Mesenchymal stem cell (in vitro differentiated cells and primary cell): Measurements from ENCODE around the gene DBET.
"Not testable (repeated sequence)": the region's sequence is repeated elsewhere in the genome, so short reads cannot be mapped to it uniquely, and the experiment has no call there.

Experiments used
- DNase-seq: peaks from one replicate; pipeline ENCODE4 v3.0.0-alpha.2; 2013
- H2AFZ ChIP-seq: one replicate; pipeline ENCODE4 v1.6.1; 2013; ENCODE audit warnings: low read depth, mild to moderate bottlenecking, control low read depth, inconsistent platforms, low read length, moderate library complexity
- H2AK5ac ChIP-seq: 2 replicates; pipeline ENCODE4 v1.6.1; 2013; ENCODE audit warnings: low read length, moderate library complexity, mild to moderate bottlenecking, inconsistent platforms; ENCODE audit not compliant: severe bottlenecking
- H2BK120ac ChIP-seq: one replicate; pipeline ENCODE4 v1.6.1; 2013; ENCODE audit warnings: low read depth, mild to moderate bottlenecking, inconsistent platforms, low read length, moderate library complexity
- H2BK12ac ChIP-seq, 2 experiments: one replicate each; pipeline ENCODE4 v1.6.1; 2013; ENCODE audit warnings: inconsistent platforms in 2 of 2, low read length in 2 of 2, mild to moderate bottlenecking in 2 of 2, moderate library complexity in 2 of 2, control low read depth in 1 of 2
- H2BK15ac ChIP-seq: one replicate; pipeline ENCODE4 v1.6.1; 2013; ENCODE audit warnings: mild to moderate bottlenecking, low read depth, inconsistent platforms; ENCODE audit not compliant: poor library complexity, severe bottlenecking
- H2BK5ac ChIP-seq: 2 replicates; pipeline ENCODE4 v1.6.1; 2013; ENCODE audit warnings: low read depth, mild to moderate bottlenecking, low read length, control low read depth, inconsistent platforms; ENCODE audit not compliant: poor library complexity, severe bottlenecking
- H3K14ac ChIP-seq, 2 experiments: one replicate each; pipeline ENCODE4 v1.6.1; 2013; ENCODE audit warnings: inconsistent platforms in 2 of 2, low read length in 2 of 2, control low read depth in 1 of 2, mild to moderate bottlenecking in 1 of 2, moderate library complexity in 1 of 2
- H3K18ac ChIP-seq, 2 experiments: one replicate each; pipeline ENCODE4 v1.6.1; 2013; ENCODE audit warnings: inconsistent platforms in 2 of 2, low read length in 2 of 2, control low read depth in 1 of 2, low read depth in 1 of 2, mild to moderate bottlenecking in 1 of 2
- H3K23ac ChIP-seq, 2 experiments: one replicate each; pipeline ENCODE4 v1.6.1; 2013; ENCODE audit warnings: inconsistent platforms in 2 of 2, low read length in 2 of 2, mild to moderate bottlenecking in 2 of 2, moderate library complexity in 2 of 2, control low read depth in 1 of 2
- H3K27ac ChIP-seq: 2 replicates; pipeline ENCODE4 v1.5.1; 2013; ENCODE audit warnings: mild to moderate bottlenecking, moderate library complexity, low read length, control low read depth, inconsistent platforms; ENCODE audit not compliant: poor library complexity, severe bottlenecking
- H3K27me3 ChIP-seq, 2 experiments: 2 replicates each; pipeline versions ENCODE4 v1.6.1 to v1.7.0; 2013; ENCODE audit warnings: low read length in 2 of 2, mild to moderate bottlenecking in 2 of 2, moderate library complexity in 2 of 2, control low read depth in 1 of 2, inconsistent platforms in 1 of 2; ENCODE audit not compliant: control insufficient read depth in 1 of 2, insufficient read depth in 1 of 2
- H3K36me3 ChIP-seq, 2 experiments: 2 replicates each; pipeline versions ENCODE4 v1.6.1 to v1.7.0; 2013; ENCODE audit warnings: low read length in 2 of 2, control low read depth in 1 of 2, inconsistent platforms in 1 of 2, low read depth in 1 of 2, mild to moderate bottlenecking in 1 of 2; ENCODE audit not compliant: insufficient read depth in 2 of 2, control insufficient read depth in 1 of 2
- H3K4ac ChIP-seq, 2 experiments: one replicate each; pipeline ENCODE4 v1.6.1; 2013; ENCODE audit warnings: inconsistent platforms in 2 of 2, low read length in 2 of 2, mild to moderate bottlenecking in 2 of 2, moderate library complexity in 2 of 2, control low read depth in 1 of 2, low read depth in 1 of 2
- H3K4me1 ChIP-seq: 2 replicates; pipeline ENCODE4 v1.6.1; 2013; ENCODE audit warnings: low read depth, low read length, control low read depth; ENCODE audit not compliant: control insufficient read depth, insufficient read depth
- H3K4me2 ChIP-seq: 2 replicates; pipeline ENCODE4 v1.6.1; 2013; ENCODE audit warnings: low read length, mild to moderate bottlenecking, inconsistent platforms; ENCODE audit not compliant: poor library complexity, severe bottlenecking
- H3K4me3 ChIP-seq, 2 experiments: 2 replicates each; pipeline versions ENCODE4 v1.5.1 to v1.7.0; 2013; ENCODE audit warnings: low read length in 2 of 2, mild to moderate bottlenecking in 2 of 2, control low read depth in 1 of 2, low read depth in 1 of 2; ENCODE audit not compliant: insufficient read depth in 1 of 2
- H3K79me1 ChIP-seq: replicated peaks from 2 replicates; pipeline ENCODE4 v1.6.1; 2013; ENCODE audit warnings: mild to moderate bottlenecking, control low read depth, low read length, inconsistent platforms; ENCODE audit not compliant: poor library complexity, severe bottlenecking
- H3K9ac ChIP-seq: 2 replicates; pipeline ENCODE4 v1.7.0; 2013; ENCODE audit warnings: mild to moderate bottlenecking, low read length, moderate library complexity
- H3K9me3 ChIP-seq: 2 replicates; pipeline ENCODE4 v1.7.0; 2013; ENCODE audit warnings: mild to moderate bottlenecking, low read length; ENCODE audit not compliant: control insufficient read depth
- H4K8ac ChIP-seq: one replicate; pipeline ENCODE4 v1.6.1; 2013; ENCODE audit warnings: inconsistent platforms, mild to moderate bottlenecking, low read length, moderate library complexity
- H4K91ac ChIP-seq: one replicate; pipeline ENCODE4 v1.6.1; 2013; ENCODE audit warnings: mild to moderate bottlenecking, low read length, inconsistent platforms
- WGBS: methylation state at CpG from one replicate; pipeline ENCODE4 v1.1.7; 2013; ENCODE audit warnings: mixed read lengths; 5-methylcytosine and 5-hydroxymethylcytosine counted together

The DBET gene

GRCh38 chr4:190021973-190022372, 42.3 kb upstream of the DBET start:
- WGBS, result 56% methylated on average over 17 of the region's 39 CpGs
- H3K18ac ChIP-seq, H3K27ac ChIP-seq, H4K91ac ChIP-seq, H2BK15ac ChIP-seq, H2BK5ac ChIP-seq, H3K9ac ChIP-seq, H3K23ac ChIP-seq, H3K4ac ChIP-seq, H3K4me2 ChIP-seq, H3K9me3 ChIP-seq, H3K14ac ChIP-seq, H3K36me3 ChIP-seq, H3K4me3 ChIP-seq, H2AFZ ChIP-seq, H2BK12ac ChIP-seq, H4K8ac ChIP-seq, H3K79me1 ChIP-seq, H2BK120ac ChIP-seq, H2AK5ac ChIP-seq, DNase-seq: not testable (repeated sequence)
- Histone ChIP-seq H3K4me1 (peaks cover 16% of the 10 kb centered on the region), H3K27me3 (peaks cover 44 to 47% of the 10 kb centered on the region in 2 experiments)

- not testable (repeated sequence) for H3K36me3 ChIP-seq, H4K8ac ChIP-seq, H2AFZ ChIP-seq, H2BK120ac ChIP-seq, H2BK12ac ChIP-seq, H3K4me3 ChIP-seq, H3K9ac ChIP-seq, H3K14ac ChIP-seq, H3K9me3 ChIP-seq, H2BK15ac ChIP-seq, H3K4me2 ChIP-seq, H3K23ac ChIP-seq, H2BK5ac ChIP-seq, H3K27ac ChIP-seq, DNase-seq, H2AK5ac ChIP-seq, H4K91ac ChIP-seq, H3K79me1 ChIP-seq, H3K18ac ChIP-seq, H3K4me1 ChIP-seq, H3K4ac ChIP-seq
- 42% methylated on average over 13 of the region's 47 CpGs for WGBS
- H3K27me3 ChIP-seq, result peaks cover 38 to 41% of the 10 kb centered on the region in 2 experiments
Observed at GRCh38 chr4:190022614-190023281, 41.6 kb upstream of the DBET start.

- not testable (repeated sequence) for H2AK5ac ChIP-seq, H2BK15ac ChIP-seq, H3K9ac ChIP-seq, H3K14ac ChIP-seq, H3K36me3 ChIP-seq, H2AFZ ChIP-seq, H3K4ac ChIP-seq, H4K91ac ChIP-seq, H3K27me3 ChIP-seq, H3K4me1 ChIP-seq, DNase-seq, H3K9me3 ChIP-seq, H4K8ac ChIP-seq, H3K23ac ChIP-seq, H3K79me1 ChIP-seq, H3K18ac ChIP-seq, H2BK120ac ChIP-seq, H3K4me3 ChIP-seq, H2BK5ac ChIP-seq, H2BK12ac ChIP-seq, H3K27ac ChIP-seq, H3K4me2 ChIP-seq
- WGBS, result no CpG with 5 or more reads among the region's 10 CpGs
Observed at GRCh38 chr4:190027156-190027555, 37.1 kb upstream of the DBET start, which contains the start of gene FRG2. Gene FRG2, minus strand, starts transcription at chr4:190027256. Its CDS starts 52 bp downstream, at chr4:190027204.

- H2BK12ac ChIP-seq, H2BK15ac ChIP-seq, DNase-seq, H4K8ac ChIP-seq, H3K27me3 ChIP-seq, H3K79me1 ChIP-seq, H2AK5ac ChIP-seq, H3K36me3 ChIP-seq, H3K9me3 ChIP-seq, H3K14ac ChIP-seq, H3K18ac ChIP-seq, H3K4ac ChIP-seq, H3K23ac ChIP-seq, H2BK120ac ChIP-seq, H3K4me2 ChIP-seq, H3K9ac ChIP-seq, H3K4me1 ChIP-seq, H3K27ac ChIP-seq, H2AFZ ChIP-seq, H2BK5ac ChIP-seq, H4K91ac ChIP-seq, H3K4me3 ChIP-seq: not testable (repeated sequence)
- WGBS, result no CpG with 5 or more reads among the region's 5 CpGs
Observed at GRCh38 chr4:190031264-190031663, 33.0 kb upstream of the DBET start.
